ENCODE results near the gene ERI3.
A peak's percentile ranks its signal among the peaks of the same experiment; 100 is the strongest.

Gene ERI3, protein sequence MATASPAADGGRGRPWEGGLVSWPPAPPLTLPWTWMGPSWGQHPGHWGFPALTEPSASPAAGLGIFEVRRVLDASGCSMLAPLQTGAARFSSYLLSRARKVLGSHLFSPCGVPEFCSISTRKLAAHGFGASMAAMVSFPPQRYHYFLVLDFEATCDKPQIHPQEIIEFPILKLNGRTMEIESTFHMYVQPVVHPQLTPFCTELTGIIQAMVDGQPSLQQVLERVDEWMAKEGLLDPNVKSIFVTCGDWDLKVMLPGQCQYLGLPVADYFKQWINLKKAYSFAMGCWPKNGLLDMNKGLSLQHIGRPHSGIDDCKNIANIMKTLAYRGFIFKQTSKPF

DNA sequence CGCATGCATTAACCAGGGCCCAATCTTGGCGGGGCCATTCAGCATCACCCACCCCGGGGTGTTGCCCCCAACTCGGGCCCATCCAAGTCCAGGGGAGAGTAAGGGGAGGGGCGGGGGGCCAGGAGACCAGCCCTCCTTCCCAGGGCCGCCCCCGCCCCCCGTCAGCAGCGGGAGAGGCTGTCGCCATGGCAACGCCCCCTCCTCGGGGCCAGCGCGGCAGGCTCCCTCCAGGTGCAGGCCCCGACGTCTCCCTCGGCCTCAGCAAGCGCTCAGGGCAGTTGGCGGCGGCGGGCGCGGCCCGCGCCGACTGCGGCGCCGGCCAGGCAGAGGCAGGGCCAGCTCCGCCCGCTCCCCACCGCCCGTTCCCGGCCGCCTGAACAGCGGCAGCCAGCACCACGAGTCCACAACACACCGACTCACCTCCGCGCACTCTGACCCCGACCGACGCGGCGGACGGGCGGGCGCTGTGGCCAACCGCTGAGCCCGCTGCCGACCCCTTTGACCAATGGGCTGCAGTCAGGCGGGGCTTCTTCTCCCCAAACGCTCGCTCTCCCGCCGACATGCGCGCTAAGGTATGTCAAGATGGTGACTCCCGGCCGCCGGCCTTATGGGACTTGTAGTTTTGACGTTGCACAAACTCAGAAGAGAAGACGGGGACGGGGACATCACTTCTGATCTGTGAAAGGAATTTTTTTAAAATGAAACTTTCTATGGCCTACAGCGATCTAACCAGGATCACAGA is at the start of gene ERI3:
TSS of gene ERI3 (minus strand) at position 418 of the 742 bp plus-strand sequence. CDS start at position 187, 231 bp downstream.
- peak; percentile 92 to 93 for DNase-seq (ENCODE audit: low read depth in 2 of 2)

DNA sequence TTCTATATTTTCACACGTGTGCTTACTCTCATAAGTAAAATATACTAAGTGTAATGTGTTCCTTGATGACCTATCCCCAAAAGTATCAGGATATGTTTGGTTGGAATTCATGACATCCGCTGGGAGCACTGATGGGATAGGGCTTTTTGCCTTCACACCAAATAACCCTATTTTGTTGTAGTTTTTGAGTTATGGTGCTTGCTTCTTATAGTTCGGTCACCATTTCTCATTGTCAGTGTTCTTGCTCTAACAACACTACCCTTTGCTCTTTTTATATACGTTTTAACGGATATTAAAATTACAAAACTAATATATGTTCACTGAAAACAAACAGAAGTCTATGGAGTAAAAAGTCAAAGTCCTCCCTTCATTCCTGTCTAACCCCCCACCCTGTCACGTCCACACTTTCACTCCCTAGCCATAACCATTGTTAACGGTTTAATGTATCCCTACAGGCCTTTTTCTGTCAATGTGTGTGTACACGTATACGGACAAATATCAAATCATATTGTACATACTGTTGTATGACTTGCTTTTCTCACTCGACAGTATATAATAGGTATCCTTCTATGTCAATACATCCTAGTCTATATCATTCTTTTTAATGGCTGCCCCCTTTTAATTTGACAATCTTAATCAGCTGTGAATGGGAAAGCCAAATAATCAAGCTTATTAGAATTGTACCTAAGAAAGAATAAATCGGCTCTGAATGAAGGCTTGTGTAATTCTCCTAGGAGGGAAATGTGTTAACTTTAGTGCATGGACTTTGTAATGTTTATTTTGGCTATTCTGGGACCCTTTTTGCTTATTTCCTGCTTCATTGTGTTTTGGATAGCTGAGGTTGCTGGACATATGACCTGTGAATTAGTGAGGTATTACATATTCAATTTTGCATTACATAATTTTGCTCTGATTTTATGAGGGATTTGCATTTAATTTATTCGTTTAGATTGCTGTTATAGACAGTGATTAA is 46.5 kb upstream of the ERI3 start:
- no peak for DNase-seq (ENCODE audit: low read depth in 2 of 2)

DNA sequence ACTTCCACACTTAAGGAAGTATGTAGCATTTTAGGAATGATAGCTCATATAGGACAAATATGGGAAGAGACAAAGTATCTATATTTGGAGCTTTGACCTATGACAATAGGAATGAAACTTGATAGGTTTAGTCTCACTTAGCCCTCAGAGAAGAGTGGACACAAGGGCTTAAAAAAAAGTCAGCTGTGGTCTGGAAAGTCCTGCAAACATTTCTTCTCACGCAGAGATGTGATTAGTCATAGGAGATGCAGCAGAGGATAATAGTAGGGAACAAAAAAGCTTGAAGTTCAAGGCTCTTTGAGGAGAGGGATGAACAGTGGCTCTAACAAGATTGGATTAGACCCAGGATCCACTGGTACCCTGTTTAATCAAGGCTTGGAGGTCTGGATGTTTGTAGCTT is 35.2 kb upstream of the ERI3 start:
- DNase-seq (ENCODE audit: low read depth in 2 of 2): no peak

DNA sequence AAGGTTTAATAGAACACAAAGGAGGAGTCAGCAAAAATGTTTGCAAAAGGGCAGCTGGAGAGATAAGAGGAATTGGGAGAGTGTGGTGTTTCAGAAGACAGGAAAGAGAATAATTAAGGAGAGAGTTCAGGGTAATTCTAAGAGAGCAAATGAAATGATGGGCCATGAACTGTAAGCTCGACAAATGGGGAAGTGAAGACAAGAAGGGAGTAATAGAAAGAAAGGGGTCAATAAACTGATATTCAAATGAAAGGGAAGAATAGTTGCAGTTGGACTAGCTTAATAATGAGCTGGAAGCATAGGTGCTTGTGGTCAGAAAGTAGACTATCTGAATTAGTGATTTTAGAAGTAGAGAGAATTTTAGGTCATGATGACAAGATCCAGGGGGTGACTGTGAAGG is 34.4 kb upstream of the ERI3 start:
- DNase-seq (ENCODE audit: low read depth in 2 of 2): no peak

DNA sequence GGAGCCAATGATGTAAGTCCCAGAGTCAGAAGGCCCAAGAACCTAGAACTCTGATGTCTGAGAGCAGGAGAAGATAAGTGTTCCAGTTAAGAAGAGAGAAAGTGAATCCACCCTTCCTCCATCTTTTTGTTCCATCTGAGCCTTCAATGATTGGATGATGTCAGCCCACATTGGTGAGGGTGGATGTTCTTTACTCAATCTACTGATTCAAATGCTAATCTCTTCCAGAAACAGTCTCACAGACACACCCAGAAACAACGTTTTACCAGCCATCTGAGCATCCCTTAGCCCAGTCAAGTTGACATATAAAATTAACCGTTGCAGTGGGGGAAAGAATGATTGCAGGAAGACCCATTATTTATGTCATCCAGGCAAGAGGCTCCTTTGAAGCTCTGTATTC is 33.5 kb upstream of the ERI3 start:
- no peak for DNase-seq (ENCODE audit: low read depth in 2 of 2)

DNA sequence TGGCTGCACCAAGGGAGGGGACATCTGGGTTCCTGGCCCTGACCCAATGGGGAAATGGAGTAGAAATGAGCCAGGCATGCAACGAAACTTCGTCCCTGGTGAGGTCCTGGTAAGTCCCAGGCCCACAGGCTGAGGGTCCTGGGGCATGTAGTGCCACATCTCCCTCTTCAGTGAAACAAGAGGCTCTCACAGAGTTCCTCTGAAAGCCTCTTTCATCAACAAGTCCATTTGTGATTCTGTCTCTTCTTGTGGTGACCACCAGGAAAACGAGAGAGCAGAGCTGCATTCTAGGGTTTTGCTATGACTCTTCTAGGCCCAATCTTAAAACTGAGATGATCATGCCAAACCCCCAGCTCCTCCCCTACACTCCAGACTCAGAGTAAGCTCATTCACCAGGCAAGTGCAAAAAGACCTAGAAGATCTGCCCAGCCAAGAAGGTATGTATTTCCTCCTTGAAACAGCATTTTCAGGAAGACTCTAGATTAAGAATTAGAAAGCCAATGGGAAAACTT is 25.7 kb upstream of the ERI3 start:
- DNase-seq (ENCODE audit: low read depth in 2 of 2): no peak

DNA sequence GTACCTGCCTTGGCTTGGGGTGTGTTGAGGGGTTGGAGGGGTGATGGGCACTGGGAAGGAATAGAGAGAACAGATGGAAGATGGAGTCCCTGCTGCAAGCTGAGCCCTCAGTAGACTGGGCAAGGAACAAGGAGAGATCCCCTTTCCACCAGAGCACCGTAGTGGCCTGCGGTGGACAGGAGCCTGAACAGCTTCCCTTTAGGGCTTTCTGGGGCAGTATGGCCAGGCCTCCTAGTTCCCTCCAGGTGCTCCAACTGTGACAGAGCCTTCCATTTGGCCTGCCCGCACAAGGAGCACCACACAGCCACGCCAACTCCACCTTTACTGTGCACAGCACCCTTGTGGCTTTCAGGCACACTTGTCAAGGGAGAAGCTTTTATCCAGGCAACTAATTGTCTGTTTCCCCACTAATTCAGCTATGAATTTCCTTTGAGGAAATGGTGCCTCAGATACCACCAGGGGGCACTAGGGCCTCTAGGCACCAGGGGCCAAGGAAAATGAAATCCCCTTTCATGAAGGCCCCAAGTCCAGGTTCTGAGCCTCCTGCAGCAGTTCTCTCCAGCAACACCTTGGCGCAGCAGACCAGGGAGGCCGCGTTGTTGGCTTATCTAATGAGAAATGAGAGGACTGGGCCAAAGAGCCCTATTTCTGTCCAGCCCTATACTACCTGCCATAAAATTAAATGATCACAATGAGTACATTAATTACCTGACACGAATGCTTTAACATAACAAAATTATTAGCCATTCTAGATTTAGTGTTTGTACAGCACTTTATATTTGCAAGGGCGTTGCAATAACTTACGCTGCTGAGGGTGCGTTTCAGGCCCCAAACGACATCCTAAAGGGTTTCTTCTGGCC is 23.1 kb upstream of the ERI3 start:
- peak; percentile 26 to 37 for DNase-seq (ENCODE audit: low read depth in 2 of 2)

DNA sequence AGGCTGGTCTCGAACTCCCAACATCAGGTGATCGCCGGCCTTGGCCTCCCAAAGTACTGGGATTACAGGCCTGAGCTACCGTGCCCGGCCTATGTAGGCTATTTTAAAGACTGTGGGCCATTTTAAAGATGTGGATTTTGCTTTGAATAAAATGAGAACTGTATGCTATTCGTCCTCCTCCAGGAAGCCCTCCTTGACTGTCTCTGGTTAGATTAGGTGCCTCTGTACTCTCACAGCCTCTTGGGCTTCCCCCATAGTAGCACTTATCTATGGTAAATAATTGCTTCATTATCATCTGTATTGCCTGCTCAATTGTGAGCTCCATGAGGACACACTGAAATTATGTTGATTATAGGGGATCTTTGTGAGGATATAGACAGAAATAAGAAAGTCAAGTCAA is 20.5 kb upstream of the ERI3 start:
- no peak for DNase-seq (ENCODE audit: low read depth in 2 of 2)

DNA sequence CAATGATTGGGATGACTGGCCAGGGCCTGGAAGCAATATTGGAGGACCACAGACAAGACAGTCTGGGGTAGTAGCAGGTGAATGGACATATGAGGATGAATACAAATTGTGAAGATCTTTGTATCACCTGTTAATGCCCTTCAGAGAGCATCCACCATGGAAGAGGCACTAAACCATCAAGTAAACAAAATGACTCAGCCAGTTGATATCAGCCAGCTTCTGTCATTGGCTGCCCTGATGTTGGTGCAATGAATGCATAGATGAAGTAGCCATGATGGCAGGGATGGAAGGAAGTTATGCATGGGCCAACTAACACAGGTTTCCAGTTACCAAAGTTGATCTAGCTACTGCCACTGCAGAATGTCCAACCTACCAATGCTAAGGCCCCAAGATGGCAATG is 16.1 kb upstream of the ERI3 start:
- no peak for DNase-seq (ENCODE audit: low read depth in 2 of 2)

DNA sequence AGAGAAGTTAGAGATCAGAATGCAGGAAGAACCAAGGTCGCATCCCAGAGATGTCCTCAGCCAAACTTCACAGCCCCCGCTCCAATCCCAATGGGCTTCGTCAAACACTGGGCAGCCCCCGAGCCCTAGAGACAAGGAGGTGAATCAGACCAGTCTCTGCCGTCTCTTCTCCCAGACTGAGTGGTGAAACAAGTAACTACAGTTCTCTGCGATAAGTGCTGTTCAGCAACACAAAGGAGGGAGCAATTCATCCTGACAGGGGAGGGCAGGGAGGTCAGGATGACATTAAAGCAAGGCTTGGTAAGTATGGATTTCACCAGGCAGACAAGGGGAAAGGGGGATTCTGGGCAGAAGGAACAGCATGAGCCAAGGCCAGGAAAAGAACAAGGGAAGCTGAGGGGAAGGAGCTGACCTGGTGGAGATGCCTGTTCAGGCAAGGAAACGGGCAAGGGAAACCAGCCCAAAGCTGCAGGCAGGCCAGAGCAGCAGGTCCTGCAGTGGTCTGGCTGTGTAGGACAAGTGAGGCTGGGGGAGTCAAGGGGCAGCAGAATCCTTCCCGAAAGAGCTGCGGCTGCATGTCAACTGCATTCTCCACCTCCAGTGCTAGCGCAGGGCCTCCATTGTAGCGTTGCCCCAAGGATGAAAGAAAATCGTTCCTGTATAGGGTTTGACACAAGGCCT is 13.6 kb upstream of the ERI3 start:
- DNase-seq (ENCODE audit: low read depth in 2 of 2): no peak

DNA sequence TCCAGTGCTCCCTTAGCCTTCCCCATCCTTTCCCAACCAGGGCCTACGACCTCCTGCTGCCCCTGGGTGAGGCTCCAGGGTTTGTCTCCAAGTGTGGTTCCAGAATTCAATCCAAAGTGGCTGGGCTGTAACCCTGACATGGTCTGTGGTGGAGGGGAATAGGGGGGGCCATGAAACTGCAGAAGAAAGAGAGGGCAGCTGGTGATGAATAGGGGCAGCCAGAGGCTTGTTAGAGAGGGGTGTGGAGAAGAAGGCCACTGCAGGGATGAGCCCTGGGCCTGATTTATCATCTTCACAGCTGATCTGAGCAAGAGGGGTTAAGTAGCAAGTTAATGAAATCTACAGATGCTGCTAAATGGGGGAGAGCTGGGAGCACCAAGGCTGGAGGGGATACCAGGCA is 12.9 kb upstream of the ERI3 start:
- no peak for DNase-seq (ENCODE audit: low read depth in 2 of 2)

DNA sequence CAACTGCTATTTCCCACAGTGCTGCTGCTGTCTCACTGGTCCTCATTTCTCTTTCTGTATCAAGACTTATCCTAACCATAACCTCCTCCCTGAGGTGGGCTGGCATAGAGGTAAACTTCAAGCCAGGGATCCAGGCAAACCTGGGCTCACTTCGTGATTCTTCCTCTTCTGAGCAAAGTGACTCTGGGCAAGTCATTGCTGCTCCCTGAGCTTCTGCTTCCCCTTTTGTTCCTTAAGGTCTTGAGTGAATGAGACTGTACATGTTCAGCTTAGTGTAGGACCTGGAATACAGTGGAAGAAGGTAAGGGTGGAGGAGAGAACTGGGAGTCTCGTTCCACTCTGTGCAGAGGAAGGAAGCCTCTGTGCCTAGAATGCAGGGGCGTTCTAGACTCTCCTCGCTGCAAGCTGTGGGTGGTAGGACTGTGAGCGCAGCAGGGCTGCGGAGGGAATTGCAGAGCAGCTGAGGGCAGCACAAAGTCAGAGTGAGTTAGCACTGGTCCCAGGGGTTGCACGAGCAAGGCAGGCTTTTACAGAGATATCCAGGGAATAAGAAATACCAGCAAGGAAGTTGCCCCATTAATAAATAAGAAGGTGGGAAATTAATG is 11.4 kb upstream of the ERI3 start:
- no peak for DNase-seq (ENCODE audit: low read depth in 2 of 2)

DNA sequence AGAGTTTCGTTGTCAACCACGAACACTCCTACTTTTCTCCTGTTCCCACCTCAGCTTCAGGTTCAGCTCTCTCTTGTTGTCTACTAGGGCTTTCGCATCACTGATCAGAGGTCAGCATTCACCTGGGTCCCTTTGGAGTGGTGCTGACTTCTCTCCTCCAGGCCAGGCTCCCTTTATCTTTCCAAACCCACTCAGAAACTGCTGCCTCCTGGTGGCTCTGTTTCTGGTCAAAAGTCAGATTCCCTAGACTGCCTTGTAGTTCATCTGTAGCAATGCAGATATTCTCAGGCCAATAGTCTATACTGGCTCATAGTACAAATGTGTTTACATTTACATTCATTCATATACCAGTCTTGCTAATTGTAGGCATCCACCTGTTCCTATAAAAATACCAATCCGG is 6.4 kb upstream of the ERI3 start:
- DNase-seq (ENCODE audit: low read depth in 2 of 2): no peak

DNA sequence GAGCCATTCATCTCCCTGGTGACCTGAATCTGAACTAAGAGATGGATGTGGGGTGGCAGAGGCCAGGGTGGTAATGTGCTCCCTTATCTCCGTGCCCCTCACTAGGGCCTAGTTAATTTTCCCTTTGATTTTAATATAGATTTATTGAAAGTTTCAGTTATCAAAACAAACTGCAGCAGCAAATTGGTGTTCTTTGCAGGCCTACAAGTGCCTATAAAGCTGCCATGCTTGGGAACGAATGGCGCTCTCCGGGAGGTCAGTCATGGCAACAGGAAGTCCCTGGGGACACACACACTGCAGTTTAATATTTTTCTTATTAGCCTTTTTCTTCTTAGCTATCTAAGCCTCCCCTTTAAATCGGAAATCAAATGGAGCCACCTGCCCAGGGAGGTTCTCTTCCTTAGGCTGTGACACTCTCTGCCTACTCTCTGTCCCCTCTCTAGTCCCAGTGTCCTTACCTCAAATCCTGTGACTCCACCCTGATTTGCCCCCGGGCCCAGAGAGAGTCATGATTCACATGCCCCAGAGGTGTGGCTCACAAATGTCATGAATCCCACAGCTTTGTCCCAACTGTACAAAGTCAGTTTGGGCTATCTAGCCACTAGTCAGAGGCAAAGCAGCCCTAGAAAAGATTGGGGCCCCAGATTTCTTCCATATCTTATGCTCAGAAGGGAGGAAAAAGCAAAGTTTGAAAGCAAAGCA is 4.3 kb upstream of the ERI3 start:
- no peak for DNase-seq (ENCODE audit: low read depth in 2 of 2)

DNA sequence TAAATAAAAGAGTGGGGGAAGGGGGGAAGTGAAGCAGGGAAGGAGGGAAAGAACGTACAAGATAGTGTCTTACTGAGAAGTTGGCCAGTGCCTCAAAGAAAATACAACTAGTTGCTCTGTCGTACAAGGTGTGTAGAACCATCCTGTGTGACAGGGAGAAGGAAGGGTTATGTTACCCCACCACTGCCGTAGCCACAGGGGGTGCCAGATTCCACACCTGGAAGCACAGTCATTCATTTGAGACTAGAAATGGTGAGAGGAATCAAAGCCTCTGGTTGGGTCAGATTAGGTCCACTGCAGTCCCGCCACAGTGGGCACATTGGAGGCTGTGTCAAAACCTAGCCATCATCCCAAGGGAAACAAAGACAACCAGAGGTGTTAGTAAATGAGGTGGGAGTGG is 2.7 kb upstream of the ERI3 start:
- DNase-seq (ENCODE audit: low read depth in 2 of 2): no peak

DNA sequence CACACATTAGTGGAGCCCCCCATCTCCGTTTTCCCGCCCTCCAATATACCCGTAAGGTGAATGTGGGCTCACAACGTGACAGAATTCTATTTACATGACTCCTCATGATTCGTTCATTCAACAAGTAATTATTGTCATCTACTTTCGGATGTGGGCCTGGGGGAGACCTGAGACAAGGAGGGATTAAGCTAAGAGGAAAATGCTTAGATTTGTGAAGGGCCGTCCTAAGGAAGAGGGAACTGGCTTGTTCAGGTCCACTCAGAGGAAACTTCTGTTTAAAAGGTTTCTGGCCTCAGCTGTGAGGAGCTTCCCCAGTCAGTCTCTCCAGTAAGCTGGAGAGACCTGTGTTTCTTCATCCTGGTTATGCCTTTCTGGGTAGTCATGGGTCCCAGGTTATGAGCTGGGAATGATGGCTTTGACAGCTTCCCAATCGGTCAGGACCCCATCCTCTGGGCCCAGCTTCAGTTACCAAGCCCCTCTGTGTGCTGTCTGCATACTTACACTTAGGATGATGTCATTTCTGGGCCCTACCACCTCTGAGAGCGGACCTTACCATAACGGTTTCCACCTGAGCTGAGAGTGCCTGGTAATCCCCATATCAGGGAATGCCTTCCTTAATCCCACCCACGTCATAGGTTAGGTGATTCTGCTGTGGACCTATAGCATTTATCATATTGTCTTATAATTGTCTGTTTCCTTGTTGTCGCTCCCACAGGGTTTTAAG is 687 bp upstream of the ERI3 start:
- no peak for DNase-seq (ENCODE audit: low read depth in 2 of 2)

DNA sequence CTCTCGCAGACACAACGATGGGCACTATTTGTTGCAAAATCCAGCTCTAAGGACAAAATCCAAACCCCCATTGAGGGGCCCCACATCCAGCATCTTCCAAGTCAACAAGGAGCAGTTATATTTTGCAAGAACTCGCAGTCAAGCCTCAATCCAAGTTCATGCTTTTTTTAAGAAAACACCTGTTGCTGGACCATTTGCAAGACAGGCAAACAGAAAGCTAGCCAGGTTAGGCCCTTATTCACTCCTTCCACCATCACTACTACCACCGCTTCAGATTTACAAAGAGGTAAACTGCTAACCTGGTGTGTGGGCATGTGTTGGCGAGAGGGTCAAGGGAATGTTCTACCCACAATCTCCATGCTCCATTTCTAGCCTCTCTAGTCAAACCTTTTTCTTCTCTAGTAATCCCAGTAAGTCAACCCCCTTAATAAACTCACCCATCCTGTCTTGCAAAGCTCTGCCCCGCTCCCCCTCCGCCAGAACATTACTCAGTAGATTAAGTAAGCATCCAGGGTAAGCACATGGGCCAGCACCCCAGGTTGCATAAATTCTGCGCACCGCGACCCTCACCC is 703 bp downstream of the ERI3 start:
- DNase-seq (ENCODE audit: low read depth in 2 of 2): no peak

DNA sequence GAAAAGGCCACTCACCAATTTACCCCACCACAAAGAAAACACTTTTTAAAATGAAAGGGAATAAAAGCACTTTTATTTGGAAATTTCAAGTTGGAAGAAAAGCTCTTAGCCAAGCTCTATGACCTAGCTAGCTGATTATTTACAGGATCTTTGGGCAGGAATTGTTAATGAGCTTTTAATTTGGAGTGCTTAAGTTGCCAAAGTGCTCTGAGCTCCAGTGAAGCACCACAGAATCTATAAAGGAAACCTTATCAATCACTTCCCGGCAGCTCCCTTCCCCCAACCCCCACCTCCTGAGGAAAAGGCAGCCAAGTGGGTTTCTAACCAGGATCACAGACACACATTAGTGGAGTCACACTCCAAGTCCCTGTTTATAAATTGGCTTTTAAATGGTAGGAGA is 1.5 kb downstream of the ERI3 start:
- no peak for DNase-seq (ENCODE audit: low read depth in 2 of 2)
